Spleen (tissue), 11 donors: Measurements from ENCODE around the gene SMAD6. TPM values are rescaled to one million over a fixed set of nuclear protein-coding genes. Genes with fewer than 3 reads are reported as not detected.
A peak's percentile ranks its signal among the peaks of the same experiment; 100 is the strongest.

Source experiments
- DNase-seq: peaks from one replicate; pipeline ENCODE4 v3.0.0-alpha.2; 2020
- H3K27ac ChIP-seq, 8 donors: fragments of 200-600 bp; sonication (generic) in 7 of 8; 1 replicate in 4 of 8; 2 replicates in 4 of 8; pipeline versions ENCODE4 v1.5.0 to v1.8.0; 2016 to 2021; ENCODE audit warnings: inconsistent platforms in 4 of 8, mild to moderate bottlenecking in 4 of 8, moderate library complexity in 1 of 8
- H3K27me3 ChIP-seq, 7 donors: fragments of 200-600 bp; sonication (generic) in 6 of 7; replicated peaks in 1 of 7; 1 replicate in 4 of 7; 2 replicates in 3 of 7; pipeline versions ENCODE4 v1.5.0 to v1.8.0; 2016 to 2021; ENCODE audit warnings: inconsistent platforms in 3 of 7, mild to moderate bottlenecking in 1 of 7
- H3K36me3 ChIP-seq, 6 donors: fragments of 200-600 bp; sonication (generic) in 5 of 6; 1 replicate in 4 of 6; 2 replicates in 2 of 6; pipeline versions ENCODE4 v1.5.0 to v1.8.0; 2016 to 2021; ENCODE audit warnings: inconsistent platforms in 2 of 6
- H3K4me1 ChIP-seq, 6 donors: fragments of 200-600 bp; sonication (generic) in 5 of 6; 1 replicate in 3 of 6; 2 replicates in 3 of 6; pipeline versions ENCODE4 v1.5.0 to v1.8.0; 2016 to 2021; ENCODE audit warnings: inconsistent platforms in 3 of 6
- H3K4me3 ChIP-seq, 8 donors: fragments of 200-600 bp; sonication (generic) in 7 of 8; 1 replicate in 4 of 8; 2 replicates in 4 of 8; pipeline versions ENCODE4 v1.5.0 to v1.8.0; 2016 to 2021; ENCODE audit warnings: inconsistent platforms in 4 of 8, mild to moderate bottlenecking in 4 of 8, moderate library complexity in 2 of 8
- H3K9me3 ChIP-seq, 8 donors: fragments of 200-600 bp; sonication (generic) in 7 of 8; 1 replicate in 4 of 8; 2 replicates in 4 of 8; pipeline versions ENCODE4 v1.5.0 to v1.8.0; 2016 to 2021; ENCODE audit warnings: inconsistent platforms in 4 of 8
- POLR2A ChIP-seq, 3 donors: fragments of 450-650 bp; IDR thresholded peaks; one replicate each; pipeline ENCODE4 v1.5.1; 2017; ENCODE audit warnings: antibody characterized with exemption in 3 of 3, mild to moderate bottlenecking in 1 of 3
- POLR2AphosphoS5 ChIP-seq, 3 donors: sonication (generic); formaldehyde crosslinking; IDR thresholded peaks; one replicate each; pipeline ENCODE4 v1.5.1; 2017; ENCODE audit warnings: antibody characterized with exemption in 3 of 3
- WGBS, 5 donors: extraction: QIAGEN DNeasy Blood & Tissue Kit in 3 of 5; methylation state at CpG; one replicate each; pipeline versions ENCODE4 v1.1.5 to v1.1.7; 2013 to 2018; 5-methylcytosine and 5-hydroxymethylcytosine counted together
- intact Hi-C: fragments of 100-400 bp; cut with DNase I; formaldehyde crosslinking; loops from one replicate; pipeline ENCODE4 v1.15.0; 2023; ENCODE audit warnings: low total_unique reads
- polyA plus RNA-seq, 3 donors: library from polyadenylated mRNA; stranded (reverse); fragments of 200-250 nt; gene quantifications; one replicate each; pipeline ENCODE4 v1.2.1, GENCODE V29; 2013
- total RNA-seq, 7 donors: library from RNA; depleted of rRNA in 3 of 7; stranded (reverse); fragments of >200 nt in 3 of 7; fragmentation: NEBNext Ultra II Directional in 4 of 7; extraction: Animal tissue kit (Norgen Biotek cat#: 25700) in 4 of 7; gene quantifications; one replicate each; pipeline versions ENCODE4 v1.1.0 to v1.2.1, GENCODE V29; 2016 to 2021
- TF ChIP-seq, protein P1 (sequence below), 11 experiments: fragments of 200-600 bp in 7 of 11; fragments of 450-650 bp in 4 of 11; sonication (generic) in 4 of 11; IDR thresholded peaks in 8 of 11; conservative IDR thresholded peaks in 3 of 11; 1 replicate in 7 of 11; 2 replicates in 4 of 11; pipeline versions ENCODE4 v1.4.0 to v1.8.0; 2016 to 2021; ENCODE audit warnings: antibody characterized with exemption in 11 of 11, inconsistent platforms in 4 of 11, mild to moderate bottlenecking in 1 of 11
- donor health status: healthy with polysubstance abuse.
- donor health status: DM: no; HTN: no; CAD: no; lungs with moderate emphysema.
- donor health status: DM: no; HTN: no; CAD: no.
- donor health status: Bipolar disorder and iron deficiency.
- donor health status: healthy.
- donor health status: DM: no; HTN: no; CAD: no.
- donor health status: DM: yes; HTN: yes; CAD: no.

The SMAD6 gene
- total and polyA plus RNA-seq, 10 donors = 0.72 to 14.0 (median 4.8) TPM

DNA sequence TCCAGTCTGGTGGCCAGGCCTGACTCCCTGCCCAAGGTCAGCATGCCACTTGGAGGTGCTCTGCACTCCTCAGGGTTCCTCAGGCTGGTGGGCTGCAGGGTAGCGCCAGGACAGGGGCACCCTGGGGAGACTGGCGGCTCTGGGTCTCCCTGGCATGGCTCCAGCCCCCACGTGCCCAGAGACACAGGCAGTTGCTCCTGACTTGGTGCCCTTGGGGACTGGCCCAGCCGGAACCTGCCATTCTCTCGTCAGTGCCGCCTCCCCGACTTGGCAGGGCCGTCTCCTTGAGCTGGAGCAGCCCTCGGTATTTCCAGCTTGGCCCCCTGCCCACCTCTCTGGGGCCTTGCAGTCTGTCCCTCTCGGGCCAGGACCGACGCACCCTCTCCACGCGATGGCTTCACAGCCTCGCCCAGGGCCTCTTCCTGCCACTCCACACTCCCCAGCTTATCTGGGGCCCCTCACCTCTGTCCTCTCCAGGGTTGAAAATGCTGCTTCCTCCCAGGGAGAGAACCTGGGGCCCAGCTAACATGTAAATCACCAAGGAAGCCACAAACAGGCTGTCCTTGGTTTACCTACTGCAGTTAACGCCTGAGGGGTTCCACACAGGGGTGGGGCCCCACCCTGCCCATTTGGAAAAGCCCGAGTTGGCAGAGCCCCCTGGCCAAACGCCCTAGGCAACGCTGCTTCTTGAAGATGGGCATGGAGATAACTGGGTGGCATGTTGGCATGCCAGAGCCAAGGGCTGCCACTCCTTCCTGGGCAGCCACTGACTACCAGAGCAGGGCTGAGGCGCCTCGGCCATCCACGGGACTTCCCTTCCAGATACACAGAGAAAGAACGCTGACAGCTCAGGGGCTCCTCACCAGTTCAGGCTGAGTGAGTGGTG is 61.4 kb downstream of the SMAD6 start:
- WGBS, 5 donors = 19 to 32% (median 24%) methylated on average over 9 to 23 of the region's 23 CpGs
- no peak for TF ChIP-seq POLR2A (IDR thresholded peaks at IDR 0.05)
- TF ChIP-seq POLR2AphosphoS5 (IDR thresholded peaks at IDR 0.05) = peak; percentile 33 to 74 (median 59)
- TF ChIP-seq, protein P1, sequence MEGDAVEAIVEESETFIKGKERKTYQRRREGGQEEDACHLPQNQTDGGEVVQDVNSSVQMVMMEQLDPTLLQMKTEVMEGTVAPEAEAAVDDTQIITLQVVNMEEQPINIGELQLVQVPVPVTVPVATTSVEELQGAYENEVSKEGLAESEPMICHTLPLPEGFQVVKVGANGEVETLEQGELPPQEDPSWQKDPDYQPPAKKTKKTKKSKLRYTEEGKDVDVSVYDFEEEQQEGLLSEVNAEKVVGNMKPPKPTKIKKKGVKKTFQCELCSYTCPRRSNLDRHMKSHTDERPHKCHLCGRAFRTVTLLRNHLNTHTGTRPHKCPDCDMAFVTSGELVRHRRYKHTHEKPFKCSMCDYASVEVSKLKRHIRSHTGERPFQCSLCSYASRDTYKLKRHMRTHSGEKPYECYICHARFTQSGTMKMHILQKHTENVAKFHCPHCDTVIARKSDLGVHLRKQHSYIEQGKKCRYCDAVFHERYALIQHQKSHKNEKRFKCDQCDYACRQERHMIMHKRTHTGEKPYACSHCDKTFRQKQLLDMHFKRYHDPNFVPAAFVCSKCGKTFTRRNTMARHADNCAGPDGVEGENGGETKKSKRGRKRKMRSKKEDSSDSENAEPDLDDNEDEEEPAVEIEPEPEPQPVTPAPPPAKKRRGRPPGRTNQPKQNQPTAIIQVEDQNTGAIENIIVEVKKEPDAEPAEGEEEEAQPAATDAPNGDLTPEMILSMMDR (IDR thresholded peaks at IDR 0.05 in 8 of 11, conservative IDR thresholded peaks at IDR 0.05 in 3 of 11) = no peak
- peak; percentile 81 for DNase-seq
- Histone ChIP-seq H3K9me3 (no peaks in the 10 kb centered on the region), H3K4me3 (no peak overlapping the region), H3K36me3 (no peaks in the 10 kb centered on the region), H3K27me3 (peaks cover 0 to 67% (median 0%) of the 10 kb centered on the region in 7 donors), H3K4me1 (peaks cover 12 to 64% (median 39%) of the 10 kb centered on the region in 6 donors), H3K27ac (peak overlapping the region in 6 of 8 donors; percentile 15 to 68 (median 53))
- intact Hi-C loops = no loop called here

DNA sequence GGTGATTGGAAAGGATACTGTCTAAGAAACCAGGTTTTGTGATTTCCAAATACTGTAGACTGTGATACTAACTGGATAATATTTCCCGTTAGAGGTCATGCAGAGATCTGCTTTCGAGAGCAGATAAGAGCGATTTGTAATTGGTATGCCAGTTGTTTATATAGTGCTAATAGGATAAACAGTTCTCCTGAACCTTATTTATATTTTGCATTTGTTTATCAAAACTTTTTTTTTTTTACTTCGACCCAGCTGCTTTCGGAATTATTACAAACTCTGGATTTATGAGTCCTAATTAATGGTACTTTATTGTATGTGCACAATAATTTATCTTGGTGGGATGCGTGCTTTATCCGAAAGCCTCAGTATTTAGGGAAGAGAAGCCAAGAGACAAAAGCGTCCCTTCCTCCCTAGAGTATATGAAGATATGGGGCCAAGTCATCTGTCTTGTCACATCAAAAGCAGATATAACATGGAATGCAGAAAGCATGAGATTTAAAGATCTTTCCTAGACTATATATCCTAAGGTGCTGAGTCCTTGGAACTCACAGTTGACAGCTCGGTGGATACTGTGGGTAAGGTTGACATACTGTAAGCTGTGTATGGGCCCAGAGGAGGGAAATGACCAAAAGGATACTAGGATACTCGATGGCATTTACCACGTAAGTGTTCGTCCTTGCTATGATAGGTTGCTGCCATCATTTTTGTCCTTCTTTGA is 62.2 kb downstream of the SMAD6 start:
- TF ChIP-seq POLR2AphosphoS5 (IDR thresholded peaks at IDR 0.05) (no peak), POLR2A (IDR thresholded peaks at IDR 0.05) (no peak)
- TF ChIP-seq, protein P1 (IDR thresholded peaks at IDR 0.05 in 8 of 11, conservative IDR thresholded peaks at IDR 0.05 in 3 of 11) = no peak
- WGBS, 5 donors = 80 to 89% (median 82%) methylated on average over 12 of the region's 12 CpGs

DNA sequence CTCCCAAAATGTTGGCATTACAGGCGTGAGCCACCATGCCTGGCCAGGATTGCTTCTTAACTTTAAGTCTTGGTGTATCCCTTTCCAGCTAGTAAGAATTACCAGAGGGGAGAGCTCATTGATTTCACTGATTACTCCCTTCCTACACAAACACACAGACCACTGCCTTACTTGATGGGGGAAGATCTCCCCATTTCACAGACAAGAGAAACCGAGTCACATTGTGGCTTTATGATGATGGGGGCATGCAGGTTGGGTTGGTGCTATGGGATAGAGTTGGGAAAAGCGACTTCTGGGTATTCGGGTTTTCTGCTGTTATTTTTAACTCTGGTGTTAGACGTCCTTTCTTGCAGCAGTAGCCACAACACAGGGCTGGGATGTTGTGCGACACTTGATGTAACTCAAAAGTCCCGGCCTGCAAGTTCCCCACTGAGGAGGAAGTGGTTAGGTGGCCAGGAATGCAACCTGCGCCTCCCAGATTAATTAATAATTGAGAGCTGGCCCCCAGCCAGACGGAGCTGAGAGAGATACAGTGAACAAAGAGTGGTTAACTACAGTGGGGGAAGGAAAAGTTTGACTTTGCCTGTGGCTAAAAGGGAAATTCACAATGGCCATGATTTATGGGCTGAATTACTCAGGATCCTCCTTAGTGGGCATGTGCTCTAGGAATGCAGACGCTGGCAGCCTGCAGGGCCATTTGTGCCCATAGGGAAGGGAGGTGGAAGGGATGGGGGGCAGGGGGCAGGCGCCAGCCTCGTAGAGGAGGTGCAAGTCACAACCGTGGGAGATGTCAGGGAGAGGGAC is 63.6 kb downstream of the SMAD6 start:
- H3K4me1 ChIP-seq = peaks cover 12 to 59% (median 38%) of the 10 kb centered on the region in 6 donors
- H3K4me3 ChIP-seq = no peak overlapping the region
- no peaks in the 10 kb centered on the region for H3K36me3 ChIP-seq
- no peak overlapping the region for H3K27ac ChIP-seq
- no peaks in the 10 kb centered on the region for H3K9me3 ChIP-seq
- TF ChIP-seq POLR2AphosphoS5 (IDR thresholded peaks at IDR 0.05) = no peak
- no peak for TF ChIP-seq POLR2A (IDR thresholded peaks at IDR 0.05)
- TF ChIP-seq, protein P1 (IDR thresholded peaks at IDR 0.05 in 8 of 11, conservative IDR thresholded peaks at IDR 0.05 in 3 of 11) = no peak
- DNase-seq = peak; percentile 53
- H3K27me3 ChIP-seq = peaks cover 0 to 66% (median 0%) of the 10 kb centered on the region in 7 donors
- intact Hi-C loops = no loop called here
- WGBS, 5 donors = 16 to 22% (median 19%) methylated on average over 13 of the region's 13 CpGs

More for the DNA sequence above, 62.2 kb downstream of the SMAD6 start:
- H3K36me3 ChIP-seq = no peaks in the 10 kb centered on the region
- intact Hi-C loops = no loop called here
- H3K27me3 ChIP-seq = peaks cover 0 to 67% (median 0%) of the 10 kb centered on the region in 7 donors
- H3K4me1 ChIP-seq = peaks cover 12 to 64% (median 39%) of the 10 kb centered on the region in 6 donors
- H3K4me3 ChIP-seq = no peak overlapping the region
- H3K27ac ChIP-seq = peak overlapping the region in 5 of 8 donors; percentile 25 to 68 (median 52)
- no peak for DNase-seq
- H3K9me3 ChIP-seq = no peaks in the 10 kb centered on the region
